H1 (cell line): Measurements from ENCODE around the gene TP73. TPM values are rescaled to one million over a fixed set of nuclear protein-coding genes. Genes with fewer than 3 reads are reported as not detected.

ENCODE experiments used
- CTCF ChIA-PET: fragments of 300-600 bp; sonication (Branson Sonifier 250); formaldehyde crosslinking; loops from one replicate; lab custom pipeline; 2021; ENCODE audit not compliant: partially characterized antibody; lab: Charles Lee
- POLR2A ChIA-PET: fragments of 300-600 bp; sonication (Branson Sonifier 250); formaldehyde crosslinking; loops from one replicate; lab custom pipeline; 2021; ENCODE audit warnings: inconsistent platforms; ENCODE audit not compliant: partially characterized antibody; lab: Charles Lee
- DNase-seq, 2 experiments: peaks; one replicate each; pipeline versions ENCODE4 v3.0.0 to v3.0.0-alpha.2; 2010 to 2022; ENCODE audit warnings: low spot score in 2 of 2, low read depth in 1 of 2, mixed read lengths in 1 of 2
- FAIRE-seq: peaks from 2 replicates; lab custom pipeline; 2011; peaks lifted over from hg19 to GRCh38; lab: Jason Lieb, UNC
- H2AFZ ChIP-seq: 2 replicates; pipeline ENCODE4 v1.8.1; 2012; ENCODE audit warnings: low read length, inconsistent platforms
- H2AK5ac ChIP-seq: 2 replicates; pipeline ENCODE4 v1.6.1; 2013; ENCODE audit warnings: low read depth, low read length
- H2BK120ac ChIP-seq: replicated peaks from 2 replicates; pipeline ENCODE3; 2013; ENCODE audit warnings: low read depth, low read length, inconsistent platforms
- H2BK12ac ChIP-seq: 2 replicates; pipeline ENCODE4 v1.6.1; 2013; ENCODE audit warnings: low read depth, low read length
- H2BK15ac ChIP-seq: 2 replicates; pipeline ENCODE4 v1.6.1; 2013; ENCODE audit warnings: low read length
- H2BK20ac ChIP-seq: 2 replicates; pipeline ENCODE4 v1.6.1; 2013; ENCODE audit warnings: low read length
- H2BK5ac ChIP-seq: 2 replicates; pipeline ENCODE4 v1.6.1; 2013; ENCODE audit warnings: low read depth, low read length
- H3K14ac ChIP-seq: 2 replicates; pipeline ENCODE4 v1.6.1; 2013; ENCODE audit warnings: inconsistent platforms; ENCODE audit not compliant: insufficient read length
- H3K18ac ChIP-seq: 2 replicates; pipeline ENCODE4 v1.6.1; 2013; ENCODE audit warnings: low read length; ENCODE audit errors: extremely low read depth
- H3K23ac ChIP-seq: 2 replicates; pipeline ENCODE4 v1.6.1; 2013; ENCODE audit warnings: inconsistent platforms; ENCODE audit not compliant: insufficient read length
- H3K23me2 ChIP-seq: 2 replicates; pipeline ENCODE4 v1.6.1; 2013; ENCODE audit warnings: low read depth, low read length
- H3K27ac ChIP-seq: 2 replicates; pipeline ENCODE4 v1.6.1; 2011; ENCODE audit warnings: low read depth, low read length, inconsistent platforms
- H3K27me3 ChIP-seq, 4 experiments: replicated peaks in 1 of 4; 1 replicate in 1 of 4; 2 replicates in 3 of 4; pipeline versions ENCODE4 v1.6.1 to v1.8.1; 2011 to 2013; ENCODE audit warnings: low read length in 3 of 4, mild to moderate bottlenecking in 3 of 4, inconsistent platforms in 2 of 4, mixed read lengths in 2 of 4, moderate library complexity in 1 of 4; ENCODE audit not compliant: control insufficient read depth in 3 of 4, insufficient read depth in 3 of 4; ENCODE audit errors: extremely low read depth in 1 of 4
- H3K36me3 ChIP-seq, 4 experiments: 2 replicates each; pipeline versions ENCODE4 v1.6.1 to v1.8.1; 2011 to 2013; ENCODE audit warnings: mild to moderate bottlenecking in 4 of 4, low read length in 3 of 4, moderate library complexity in 2 of 4, control low read depth in 1 of 4, inconsistent platforms in 1 of 4; ENCODE audit not compliant: insufficient read depth in 4 of 4, control insufficient read depth in 2 of 4
- H3K4ac ChIP-seq: replicated peaks from 2 replicates; pipeline ENCODE3; 2013; ENCODE audit warnings: low read length, low read depth, mixed read lengths, inconsistent platforms; ENCODE audit not compliant: insufficient read length
- H3K4me1 ChIP-seq, 4 experiments: replicated peaks in 1 of 4; 1 replicate in 1 of 4; 2 replicates in 3 of 4; pipeline versions ENCODE4 v1.6.1 to v1.8.1; 2011 to 2013; ENCODE audit warnings: low read length in 3 of 4, inconsistent platforms in 2 of 4, mixed read lengths in 1 of 4; ENCODE audit not compliant: insufficient read depth in 4 of 4, control insufficient read depth in 3 of 4
- H3K4me2 ChIP-seq, 2 experiments: 2 replicates each; pipeline versions ENCODE4 v1.6.1 to v1.8.1; 2011 to 2013; ENCODE audit warnings: low read depth in 2 of 2, low read length in 2 of 2, control low read depth in 1 of 2, inconsistent platforms in 1 of 2, mild to moderate bottlenecking in 1 of 2; ENCODE audit not compliant: insufficient read depth in 1 of 2
- H3K4me3 ChIP-seq, 4 experiments: fragments of 200-600, 300-600 bp in 1 of 4; sonication (generic), shearing (Covaris generic), sonication (Bioruptor Twin) in 1 of 4; 2 replicates each; pipeline versions ENCODE4 v1.5.1 to v1.8.1; 2011 to 2016; ENCODE audit warnings: low read length in 4 of 4, low read depth in 3 of 4, control low read depth in 2 of 4, inconsistent platforms in 2 of 4, mild to moderate bottlenecking in 2 of 4, mixed read lengths in 1 of 4, moderate library complexity in 1 of 4; ENCODE audit not compliant: insufficient read depth in 2 of 4; ENCODE audit errors: extremely low read depth in 1 of 4
- H3K56ac ChIP-seq: replicated peaks from 2 replicates; pipeline ENCODE3; 2013; ENCODE audit warnings: low read depth, mild to moderate bottlenecking, mixed read lengths, low read length, inconsistent platforms; ENCODE audit not compliant: insufficient read length
- H3K79me1 ChIP-seq: 2 replicates; pipeline ENCODE4 v1.6.1; 2013; ENCODE audit warnings: low read depth, low read length, control low read depth
- H3K79me2 ChIP-seq, 2 experiments: 2 replicates each; pipeline versions ENCODE4 v1.6.1 to v1.8.1; 2012 to 2013; ENCODE audit warnings: low read length in 2 of 2, mild to moderate bottlenecking in 2 of 2, inconsistent platforms in 1 of 2; ENCODE audit not compliant: insufficient read depth in 2 of 2, control insufficient read depth in 1 of 2
- H3K9ac ChIP-seq, 4 experiments: replicated peaks in 1 of 4; 1 replicate in 1 of 4; 2 replicates in 3 of 4; pipeline versions ENCODE4 v1.6.1 to v1.8.1; 2011 to 2013; ENCODE audit warnings: low read depth in 3 of 4, low read length in 3 of 4, control low read depth in 2 of 4, mild to moderate bottlenecking in 2 of 4, moderate library complexity in 2 of 4, inconsistent platforms in 1 of 4; ENCODE audit errors: extremely low read depth in 1 of 4
- H3K9me3 ChIP-seq, 2 experiments: 2 replicates each; pipeline versions ENCODE4 v1.6.1 to v1.8.1; 2012 to 2013; ENCODE audit warnings: mild to moderate bottlenecking in 2 of 2, moderate library complexity in 2 of 2, control low read depth in 1 of 2, inconsistent platforms in 1 of 2, low read depth in 1 of 2, low read length in 1 of 2, mixed read lengths in 1 of 2; ENCODE audit not compliant: insufficient read depth in 2 of 2
- H4K20me1 ChIP-seq, 2 experiments: replicated peaks in 1 of 2; 2 replicates each; pipeline versions ENCODE3 to v1.8.1; 2011 to 2013; ENCODE audit warnings: inconsistent platforms in 2 of 2, low read length in 2 of 2, mild to moderate bottlenecking in 1 of 2; ENCODE audit not compliant: insufficient read depth in 2 of 2, control insufficient read depth in 1 of 2
- H4K5ac ChIP-seq: 2 replicates; pipeline ENCODE4 v1.6.1; 2013; ENCODE audit warnings: low read length, low read depth, mixed read lengths, inconsistent platforms; ENCODE audit not compliant: insufficient read length
- H4K8ac ChIP-seq: 2 replicates; pipeline ENCODE4 v1.8.0; 2013; ENCODE audit warnings: mild to moderate bottlenecking, moderate library complexity, low read length, inconsistent platforms; ENCODE audit not compliant: insufficient read depth; ENCODE audit errors: extremely low read depth
- H4K91ac ChIP-seq: replicated peaks from 2 replicates; pipeline ENCODE3; 2013; ENCODE audit warnings: low read length, mixed read lengths, inconsistent platforms; ENCODE audit not compliant: insufficient read length
- GABPA ChIP-seq: IDR thresholded peaks from 2 replicates; pipeline ENCODE4 v1.6.1; 2011; ENCODE audit warnings: mild to moderate bottlenecking, low read length, moderate library complexity, borderline replicate concordance; ENCODE audit not compliant: insufficient read depth
- NANOG ChIP-seq: IDR thresholded peaks from 2 replicates; pipeline ENCODE4 v1.6.1; 2011; ENCODE audit warnings: low read length, low read depth, mild to moderate bottlenecking, inconsistent platforms; ENCODE audit not compliant: insufficient read depth, poor library complexity, severe bottlenecking
- whole genome bisulfite sequencing, 2 experiments: shearing (Covaris generic) in 1 of 2; methylation state at CpG; one replicate each; pipeline versions ENCODE4 v1.1.6 to v1.1.7; 2013 to 2015; ENCODE audit warnings: low lambda C conversion rate in 2 of 2, mixed read lengths in 2 of 2, inconsistent platforms in 1 of 2, low coverage in 1 of 2, missing lambda C conversion rate in 1 of 2; ENCODE audit not compliant: insufficient replicate concordance in 2 of 2, insufficient coverage in 1 of 2, insufficient read length in 1 of 2; ENCODE audit errors: extremely low coverage in 1 of 2, missing lambda C conversion rate in 1 of 2; 5-methylcytosine and 5-hydroxymethylcytosine counted together
- polyA plus RNA-seq, 7 experiments: library from polyadenylated mRNA; depleted of rRNA in 3 of 7; stranded (reverse) in 5 of 7; unstranded in 2 of 7; fragments of >200 nt in 5 of 7; fragments of 200-250 nt in 2 of 7; gene quantifications; 1 replicate in 5 of 7; 2 replicates in 1 of 7; 4 replicates in 1 of 7; pipeline versions ENCODE4 v1.2.1 to v1.2.3, GENCODE V29; 2011 to 2013; ENCODE audit warnings: missing spikeins in 2 of 7, mixed read lengths in 2 of 7
- total RNA-seq: library from RNA; stranded (reverse); fragmentation: NEBNext Ultra II Directional; extraction: Animal tissue kit (Norgen Biotek cat#: 25700); gene quantifications from 2 replicates; pipeline ENCODE4 v1.2.1, GENCODE V29; 2021

Gene TP73
- total and polyA plus RNA-seq, 2 of the 8 experiments (the other 6 are each of a cell fraction or from before 2014, with no cell fraction given), result 2.6 to 3.1 TPM

DNA sequence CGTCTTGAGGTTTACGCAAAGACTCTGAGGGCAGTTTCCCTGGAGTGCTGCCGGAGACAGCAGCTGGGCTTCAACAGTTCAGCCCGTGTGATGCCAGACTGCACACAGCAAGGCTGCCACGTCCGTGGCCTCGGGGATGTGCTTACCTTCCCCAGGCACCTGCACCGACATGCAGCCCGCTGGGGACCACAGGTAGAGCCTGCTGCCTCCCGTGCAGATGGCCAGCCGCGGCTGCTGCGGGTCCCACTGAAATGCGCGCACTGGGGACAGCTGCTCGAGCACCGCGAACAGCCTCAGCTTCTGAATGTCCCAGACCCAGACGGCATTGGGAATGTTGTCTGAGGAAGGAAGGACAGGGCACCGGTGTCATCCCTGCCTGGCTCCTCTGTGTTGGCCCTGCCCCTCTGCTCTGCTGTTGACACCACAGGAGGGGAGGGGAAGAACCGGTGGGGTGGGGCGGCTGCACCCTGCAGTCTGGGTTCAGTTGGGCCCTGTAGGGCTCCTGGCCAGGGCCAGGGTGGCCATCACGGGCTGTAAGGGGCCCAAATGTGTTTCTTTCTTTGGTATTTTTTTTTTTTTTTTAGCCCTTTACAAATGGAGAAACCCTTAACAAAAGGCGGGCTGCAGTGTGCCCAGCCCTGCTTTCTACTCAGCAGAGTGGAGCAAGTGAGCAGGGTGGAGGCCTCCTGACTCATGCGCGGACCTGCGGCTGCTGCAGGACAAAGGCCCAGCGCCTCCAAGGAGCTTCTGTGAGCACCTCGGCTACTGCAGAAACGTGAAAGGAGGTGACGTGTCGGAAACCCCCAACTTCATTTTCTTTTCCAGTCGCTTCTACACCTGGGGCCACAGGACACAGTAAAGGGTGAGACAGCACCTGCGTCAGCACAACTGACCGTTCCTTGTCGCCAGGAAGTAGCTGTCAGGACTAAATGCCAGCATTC is 20.7 kb upstream of the TP73 start:
- peak overlapping the region; percentile 68; the same call in 1 of the 2 replicates for H4K8ac ChIP-seq
- peak overlapping the region in 2 of 4 experiments; percentile 4 to 28; a peak in 3 of 7 replicates for H3K9ac ChIP-seq
- H3K4ac ChIP-seq, result peak overlapping the region; percentile 23
- peak overlapping the region; percentile 19; the same call in 1 of the 2 replicates for H3K18ac ChIP-seq
- no peaks in the 10 kb centered on the region for H3K23me2 ChIP-seq
- H3K9me3 ChIP-seq, result no peaks in the 10 kb centered on the region
- peaks cover 0 to 10% (median 2%) of the 10 kb centered on the region in 4 experiments; a peak in 3 of 7 replicates for H3K4me1 ChIP-seq
- peak overlapping the region in 1 of 2 experiments; percentile 38; a peak in 1 of 4 replicates for H3K4me2 ChIP-seq
- H3K79me1 ChIP-seq, result no peaks in the 10 kb centered on the region
- H4K20me1 ChIP-seq, result peaks cover 4 to 12% of the 10 kb centered on the region in 2 experiments
- H3K56ac ChIP-seq, result no peak overlapping the region
- no peak overlapping the region for H2AFZ ChIP-seq
- CTCF ChIA-PET, result interaction anchor here (0.8 to 4.8 kb wide), 12 partner anchors 10 to 199 kb away, joined by 3 to 22 read pairs (median 4); no protein-coding TSS in a partner anchor
- no peaks in the 10 kb centered on the region for H3K79me2 ChIP-seq
- no peaks in the 10 kb centered on the region for H3K27me3 ChIP-seq
- no peak overlapping the region for H3K14ac ChIP-seq
- H2BK120ac ChIP-seq, result no peak overlapping the region
- WGBS, 2 experiments, result 82% methylated on average over 34 of the region's 36 CpGs; no CpG with 5 or more reads in 1 of the 2 experiments
- H2AK5ac ChIP-seq, result no peak overlapping the region
- FAIRE-seq, result no peak
- peaks cover 2 to 46% (median 15%) of the 10 kb centered on the region in 4 experiments for H3K36me3 ChIP-seq
- H3K27ac ChIP-seq, result no peak overlapping the region; the same call in 1 of the 2 replicates
- H4K91ac ChIP-seq, result no peak overlapping the region
- no peak overlapping the region for H3K23ac ChIP-seq
- H3K4me3 ChIP-seq, result no peak overlapping the region
- 0 out of 2 replicates have a peak, but pooled peaks have one; percentile 17 for TF ChIP-seq GABPA
- no peak for TF ChIP-seq NANOG
- H4K5ac ChIP-seq, result peak overlapping the region; percentile 10
- H2BK20ac ChIP-seq, result no peak overlapping the region
- no peak for DNase-seq
- peak overlapping the region; percentile 60 for H2BK5ac ChIP-seq
- POLR2A ChIA-PET, result interaction anchor here (0.9 to 1.1 kb wide), 2 partner anchors 17 to 132 kb away, joined by 3 to 4 read pairs; no protein-coding TSS in a partner anchor
- H2BK15ac ChIP-seq, result no peak overlapping the region; the same call in 1 of the 2 replicates
- 0 out of 2 replicates have a peak overlapping the region, but pooled peaks have one; percentile 9 for H2BK12ac ChIP-seq
